IMR-90 (cell line): ENCODE measurements around the gene CRNN.

ENCODE experiments used
- BHLHE40 ChIP-seq: fragments of 150-350 bp; IDR thresholded peaks from 2 replicates; pipeline ENCODE4 v1.6.1; 2016; ENCODE audit warnings: mild to moderate bottlenecking, low read depth, low read length
- CEBPB ChIP-seq: IDR thresholded peaks from 2 replicates; pipeline ENCODE4 v1.6.1; 2012; ENCODE audit warnings: low read depth, low read length, improper control_type of control experiment
- MAFK ChIP-seq: IDR thresholded peaks from 2 replicates; pipeline ENCODE4 v1.6.1; 2012; ENCODE audit warnings: low read depth, low read length, improper control_type of control experiment
- MXI1 ChIP-seq: IDR thresholded peaks from 2 replicates; pipeline ENCODE4 v1.6.1; 2012; ENCODE audit warnings: low read depth, mild to moderate bottlenecking, low read length, moderate library complexity, borderline replicate concordance
- POLR2A ChIP-seq: IDR thresholded peaks from 2 replicates; pipeline ENCODE4 v1.6.1; 2012; ENCODE audit warnings: mild to moderate bottlenecking, low read depth, low read length
- RAD21 ChIP-seq: IDR thresholded peaks from 2 replicates; pipeline ENCODE4 v1.6.1; 2012; ENCODE audit warnings: low read length, improper control_type of control experiment
- RCOR1 ChIP-seq: IDR thresholded peaks from 2 replicates; pipeline ENCODE4 v1.6.1; 2012; ENCODE audit warnings: mild to moderate bottlenecking, low read length, improper control_type of control experiment; ENCODE audit not compliant: insufficient replicate concordance
- RFX5 ChIP-seq: IDR thresholded peaks from 2 replicates; pipeline ENCODE4 v1.8.0; 2012; ENCODE audit warnings: low read depth, mild to moderate bottlenecking, low read length, moderate library complexity
- SMC3 ChIP-seq: fragments of 150-350 bp; IDR thresholded peaks from 2 replicates; pipeline ENCODE4 v1.6.1; 2016; ENCODE audit warnings: low read depth, mild to moderate bottlenecking, antibody characterized with exemption, low read length, moderate library complexity
- TF ChIP-seq, protein P1 (sequence below): conservative IDR thresholded peaks from 2 replicates; pipeline ENCODE4 v1.5.1; 2012; ENCODE audit warnings: mild to moderate bottlenecking, low read depth, low read length, improper control_type of control experiment
- TF ChIP-seq, protein P2 (sequence below): fragments of 150-350 bp; IDR thresholded peaks from 2 replicates; pipeline ENCODE4 v1.6.1; 2017; ENCODE audit warnings: mild to moderate bottlenecking, antibody characterized with exemption, low read length, low read depth

DNA sequence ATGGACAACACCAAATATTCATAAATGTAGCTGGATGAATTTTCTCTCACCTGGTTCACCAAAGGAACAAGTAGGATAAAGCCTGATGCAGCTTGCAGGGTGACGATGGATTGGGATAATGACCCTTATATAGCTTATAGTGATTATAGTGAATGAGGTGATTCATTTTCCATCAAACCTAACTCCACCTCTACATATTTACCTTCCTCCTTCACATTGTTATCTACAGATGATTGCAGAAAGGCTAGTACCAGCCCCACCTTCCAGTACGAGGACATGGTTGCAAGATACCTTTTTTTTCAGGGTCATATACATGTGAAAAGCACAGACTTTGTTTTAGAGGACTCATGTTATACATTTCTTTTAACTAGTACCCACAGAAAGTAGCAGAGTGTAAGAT lies 54.2 kb downstream of the CRNN start, which contains the start of gene FLG2:
- TF ChIP-seq, protein P1, sequence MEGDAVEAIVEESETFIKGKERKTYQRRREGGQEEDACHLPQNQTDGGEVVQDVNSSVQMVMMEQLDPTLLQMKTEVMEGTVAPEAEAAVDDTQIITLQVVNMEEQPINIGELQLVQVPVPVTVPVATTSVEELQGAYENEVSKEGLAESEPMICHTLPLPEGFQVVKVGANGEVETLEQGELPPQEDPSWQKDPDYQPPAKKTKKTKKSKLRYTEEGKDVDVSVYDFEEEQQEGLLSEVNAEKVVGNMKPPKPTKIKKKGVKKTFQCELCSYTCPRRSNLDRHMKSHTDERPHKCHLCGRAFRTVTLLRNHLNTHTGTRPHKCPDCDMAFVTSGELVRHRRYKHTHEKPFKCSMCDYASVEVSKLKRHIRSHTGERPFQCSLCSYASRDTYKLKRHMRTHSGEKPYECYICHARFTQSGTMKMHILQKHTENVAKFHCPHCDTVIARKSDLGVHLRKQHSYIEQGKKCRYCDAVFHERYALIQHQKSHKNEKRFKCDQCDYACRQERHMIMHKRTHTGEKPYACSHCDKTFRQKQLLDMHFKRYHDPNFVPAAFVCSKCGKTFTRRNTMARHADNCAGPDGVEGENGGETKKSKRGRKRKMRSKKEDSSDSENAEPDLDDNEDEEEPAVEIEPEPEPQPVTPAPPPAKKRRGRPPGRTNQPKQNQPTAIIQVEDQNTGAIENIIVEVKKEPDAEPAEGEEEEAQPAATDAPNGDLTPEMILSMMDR: no peak
- TF ChIP-seq POLR2A (no peak), SMC3 (no peak), MAFK (no peak), RFX5 (no peak), RAD21 (no peak), MXI1 (no peak), RCOR1 (no peak), BHLHE40 (no peak), CEBPB (no peak)
- TF ChIP-seq, protein P2, sequence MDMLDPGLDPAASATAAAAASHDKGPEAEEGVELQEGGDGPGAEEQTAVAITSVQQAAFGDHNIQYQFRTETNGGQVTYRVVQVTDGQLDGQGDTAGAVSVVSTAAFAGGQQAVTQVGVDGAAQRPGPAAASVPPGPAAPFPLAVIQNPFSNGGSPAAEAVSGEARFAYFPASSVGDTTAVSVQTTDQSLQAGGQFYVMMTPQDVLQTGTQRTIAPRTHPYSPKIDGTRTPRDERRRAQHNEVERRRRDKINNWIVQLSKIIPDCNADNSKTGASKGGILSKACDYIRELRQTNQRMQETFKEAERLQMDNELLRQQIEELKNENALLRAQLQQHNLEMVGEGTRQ: no peak
